ENCODE measurements around the gene TCEAL2.

TCEAL2 gene

DNA sequence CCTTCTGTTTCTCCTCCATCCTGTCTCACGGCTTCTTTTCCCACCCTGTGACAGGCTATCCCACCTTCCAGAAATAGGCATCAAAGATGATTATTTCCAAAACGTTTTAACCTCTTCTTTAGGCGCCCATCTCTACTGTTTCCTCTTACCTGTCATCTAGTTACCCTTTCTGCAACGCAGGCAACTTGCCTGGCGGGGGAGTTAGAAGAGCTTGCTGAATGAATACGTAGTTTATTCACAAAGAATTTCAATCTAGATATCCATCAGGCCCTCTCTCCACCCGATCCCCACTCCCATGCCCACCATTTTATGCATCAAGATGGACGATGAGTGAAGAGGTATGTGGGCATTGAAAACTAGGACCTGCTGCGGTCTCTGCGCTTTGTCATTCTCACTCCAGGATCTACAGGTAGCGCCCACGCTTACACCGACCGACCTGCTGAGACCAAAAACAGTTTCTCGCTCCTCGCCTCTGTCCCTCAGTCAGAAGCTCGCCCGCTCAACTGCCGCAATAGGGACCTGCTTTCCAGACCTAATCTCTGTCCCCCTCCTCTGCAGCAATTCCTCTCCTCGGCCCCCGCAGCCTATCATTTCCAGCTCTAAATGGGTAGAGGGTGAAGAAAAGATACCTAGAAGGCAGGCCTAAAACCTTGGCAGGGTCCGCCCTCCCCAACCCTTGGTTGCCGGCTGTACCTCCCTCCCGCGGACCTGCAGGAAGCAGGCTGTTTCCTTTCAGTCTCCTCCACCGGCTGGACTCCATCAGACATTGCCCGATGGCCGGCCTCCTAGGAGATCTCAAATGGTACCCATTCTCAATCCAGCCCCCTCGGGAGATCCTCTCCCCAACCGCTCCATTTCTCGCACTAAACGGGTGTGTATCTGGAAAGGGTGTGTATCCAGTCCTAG is 29.7 kb downstream of the TCEAL2 start:
- H3K36me3 ChIP-seq (ENCODE audit: insufficient read depth, low read length) = no peaks in the 10 kb centered on the region
- H2AFZ ChIP-seq (ENCODE audit: low read depth, low read length) = no peak overlapping the region
- H3K4me1 ChIP-seq (ENCODE audit: insufficient read depth, low read length) = no peaks in the 10 kb centered on the region
- H3K27me3 ChIP-seq (ENCODE audit: insufficient read depth, low read length) = peaks cover 7% of the 10 kb centered on the region
- H3K9me3 ChIP-seq (ENCODE audit: low read length) = no peaks in the 10 kb centered on the region
- no peak overlapping the region for H3K4me3 ChIP-seq (ENCODE audit: low read length)

DNA sequence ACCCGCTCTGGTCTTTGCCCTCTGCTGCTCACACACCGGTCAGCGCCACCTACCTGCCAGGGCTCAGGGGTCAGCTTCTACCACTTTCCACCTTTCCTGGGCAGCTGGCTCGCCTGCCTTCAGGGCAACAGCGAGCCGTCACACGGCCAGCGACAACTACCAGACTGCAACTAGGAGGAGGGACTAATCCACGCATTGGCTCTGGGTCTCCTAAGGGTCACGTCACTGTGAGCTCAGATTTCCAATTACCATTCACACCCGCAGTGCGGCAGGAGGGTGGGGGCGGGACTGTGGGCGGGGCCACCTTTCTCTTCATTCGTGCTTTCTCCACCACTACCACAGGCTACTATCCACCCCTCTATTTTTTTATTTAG is 30.3 kb downstream of the TCEAL2 start, which contains the start of gene BEX5:
BEX5 (minus strand) TSS at position 172 of the 374 bp plus-strand sequence. CDS start 1,712 bp downstream, outside the sequence.
- Histone ChIP-seq H3K9me3 (ENCODE audit: low read length) (no peaks in the 10 kb centered on the region), H3K36me3 (ENCODE audit: insufficient read depth, low read length) (no peaks in the 10 kb centered on the region), H2AFZ (ENCODE audit: low read depth, low read length) (no peak within 1 kb of the TSS), H3K4me3 (ENCODE audit: low read length) (no peak within 1 kb of the TSS), H3K27me3 (ENCODE audit: insufficient read depth, low read length) (peaks cover 7% of the 10 kb centered on the region), H3K4me1 (ENCODE audit: insufficient read depth, low read length) (no peaks in the 10 kb centered on the region)
